H1 (cell line): ENCODE measurements around the gene ATMIN. TPM values are rescaled to one million over a fixed set of nuclear protein-coding genes. Genes with fewer than 3 reads are reported as not detected.

Source experiments
- ASH2L ChIP-seq: fragments of 200-600, 300-600 bp; sonication (generic); IDR thresholded peaks from one replicate; pipeline ENCODE4 v1.7.1; 2017; ENCODE audit warnings: low read length
- CBX8 ChIP-seq: fragments of 300-800, 300-1000 bp; sonication (generic); IDR thresholded peaks from 2 replicates; pipeline ENCODE4 v1.7.1; 2016; ENCODE audit warnings: low read depth, low read length, borderline replicate concordance
- FOSL1 ChIP-seq: IDR thresholded peaks from 2 replicates; pipeline ENCODE4 v1.6.1; 2011; ENCODE audit warnings: mild to moderate bottlenecking, low read depth, low read length, moderate library complexity; ENCODE audit not compliant: insufficient read depth
- NANOG ChIP-seq: IDR thresholded peaks from 2 replicates; pipeline ENCODE4 v1.6.1; 2011; ENCODE audit warnings: low read length, low read depth, mild to moderate bottlenecking, inconsistent platforms; ENCODE audit not compliant: insufficient read depth, poor library complexity, severe bottlenecking
- PHF8 ChIP-seq: fragments of 200-600 bp; sonication (generic); conservative IDR thresholded peaks from 2 replicates; pipeline ENCODE4 v1.7.1; 2012; ENCODE audit warnings: low read depth, mild to moderate bottlenecking, inconsistent platforms, low read length, moderate library complexity
- POLR2A ChIP-seq, 2 experiments: IDR thresholded peaks; 1 replicate in 1 of 2; 2 replicates in 1 of 2; pipeline ENCODE4 v1.6.1; 2011; ENCODE audit warnings: low read depth in 2 of 2, low read length in 2 of 2, mild to moderate bottlenecking in 2 of 2; ENCODE audit errors: control extremely low read depth in 1 of 2
- RBBP5 ChIP-seq: IDR thresholded peaks from 2 replicates; pipeline ENCODE4 v1.7.1; 2012; ENCODE audit warnings: low read depth, mild to moderate bottlenecking, inconsistent platforms, low read length, moderate library complexity, borderline replicate concordance
- SAP30 ChIP-seq: fragments of 300-600 bp; sonication (generic); IDR thresholded peaks from 2 replicates; pipeline ENCODE4 v1.7.1; 2012; ENCODE audit warnings: low read length, moderate library complexity, mild to moderate bottlenecking, inconsistent platforms; ENCODE audit not compliant: insufficient read depth, insufficient replicate concordance
- SIN3A ChIP-seq, 2 experiments: IDR thresholded peaks in 1 of 2; conservative IDR thresholded peaks in 1 of 2; 2 replicates each; pipeline ENCODE4 v1.6.1; 2011 to 2012; ENCODE audit warnings: low read length in 2 of 2, improper control_type of control experiment in 1 of 2, low read depth in 1 of 2, mild to moderate bottlenecking in 1 of 2
- SP1 ChIP-seq: IDR thresholded peaks from 2 replicates; pipeline ENCODE4 v1.6.1; 2011; ENCODE audit warnings: low read depth, low read length
- YY1 ChIP-seq: IDR thresholded peaks from 2 replicates; pipeline ENCODE4 v1.6.1; 2011; ENCODE audit warnings: low read depth, mild to moderate bottlenecking, low read length
- polyA plus RNA-seq, 7 experiments: library from polyadenylated mRNA; depleted of rRNA in 3 of 7; stranded (reverse) in 5 of 7; unstranded in 2 of 7; fragments of >200 nt in 5 of 7; fragments of 200-250 nt in 2 of 7; gene quantifications; 1 replicate in 5 of 7; 2 replicates in 1 of 7; 4 replicates in 1 of 7; pipeline versions ENCODE4 v1.2.1 to v1.2.3, GENCODE V29; 2011 to 2013; ENCODE audit warnings: missing spikeins in 2 of 7, mixed read lengths in 2 of 7
- total RNA-seq: library from RNA; stranded (reverse); fragmentation: NEBNext Ultra II Directional; extraction: Animal tissue kit (Norgen Biotek cat#: 25700); gene quantifications from 2 replicates; pipeline ENCODE4 v1.2.1, GENCODE V29; 2021
- TF ChIP-seq, protein P1 (sequence below), 3 experiments: IDR thresholded peaks; 1 replicate in 2 of 3; 2 replicates in 1 of 3; pipeline versions ENCODE4 v1.5.1 to v1.6.1; 2011; ENCODE audit warnings: low read length in 3 of 3, mild to moderate bottlenecking in 3 of 3, inconsistent platforms in 2 of 3, low read depth in 1 of 3, moderate library complexity in 1 of 3; ENCODE audit not compliant: insufficient read depth in 1 of 3; ENCODE audit errors: control extremely low read depth in 1 of 3
- TF ChIP-seq, protein P2 (sequence below): IDR thresholded peaks from 2 replicates; pipeline ENCODE4 v1.6.1; 2012; ENCODE audit warnings: inconsistent platforms

Gene ATMIN
- total and polyA plus RNA-seq, 2 of the 8 experiments (the other 6 are each of a cell fraction or from before 2014, with no cell fraction given): 34.8 to 59.8 TPM

DNA sequence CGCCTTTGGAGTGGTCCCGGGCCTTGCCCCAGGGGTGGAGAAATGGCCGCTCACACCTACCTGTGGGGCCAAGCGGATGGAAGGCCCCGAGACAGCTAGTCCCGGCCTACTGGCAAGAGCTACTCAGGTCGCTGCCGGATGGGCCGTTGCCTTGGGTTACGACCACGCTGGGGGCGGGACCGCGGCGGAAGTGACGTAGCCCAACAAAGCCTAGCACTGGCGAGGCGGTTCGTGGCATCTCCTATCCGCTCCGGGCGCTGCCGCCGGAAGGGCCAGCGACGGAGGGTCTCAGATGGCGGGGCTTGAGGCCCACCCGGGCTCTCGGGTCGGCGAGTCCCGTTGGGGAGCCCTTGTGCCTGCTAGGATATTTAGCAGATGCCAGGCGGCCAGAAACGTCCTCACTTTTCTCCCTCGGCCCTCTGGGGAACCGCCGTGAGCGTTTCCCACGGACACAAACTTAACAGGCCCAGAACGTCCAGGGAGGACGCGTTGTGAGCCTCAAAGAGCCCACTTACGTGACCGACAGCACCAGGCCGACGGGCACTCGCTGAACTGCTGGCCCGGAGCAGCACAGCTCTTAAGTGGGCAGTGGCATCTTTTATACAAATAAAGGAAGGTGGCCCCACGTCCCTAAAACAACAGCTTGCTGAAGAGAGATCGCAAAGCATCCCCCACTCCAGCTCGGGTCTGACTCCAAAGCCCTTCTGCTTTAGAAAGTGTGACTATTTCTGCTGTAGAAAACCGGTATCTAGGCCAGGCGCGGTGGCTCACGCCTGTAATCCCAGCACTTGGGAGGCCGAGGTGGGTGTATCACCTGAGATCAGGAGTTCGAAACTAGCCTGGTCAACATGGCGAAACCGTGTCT, 41.7 kb downstream of the ATMIN start, which contains the start of gene C16orf46 (continued):
- TF ChIP-seq, protein P1, sequence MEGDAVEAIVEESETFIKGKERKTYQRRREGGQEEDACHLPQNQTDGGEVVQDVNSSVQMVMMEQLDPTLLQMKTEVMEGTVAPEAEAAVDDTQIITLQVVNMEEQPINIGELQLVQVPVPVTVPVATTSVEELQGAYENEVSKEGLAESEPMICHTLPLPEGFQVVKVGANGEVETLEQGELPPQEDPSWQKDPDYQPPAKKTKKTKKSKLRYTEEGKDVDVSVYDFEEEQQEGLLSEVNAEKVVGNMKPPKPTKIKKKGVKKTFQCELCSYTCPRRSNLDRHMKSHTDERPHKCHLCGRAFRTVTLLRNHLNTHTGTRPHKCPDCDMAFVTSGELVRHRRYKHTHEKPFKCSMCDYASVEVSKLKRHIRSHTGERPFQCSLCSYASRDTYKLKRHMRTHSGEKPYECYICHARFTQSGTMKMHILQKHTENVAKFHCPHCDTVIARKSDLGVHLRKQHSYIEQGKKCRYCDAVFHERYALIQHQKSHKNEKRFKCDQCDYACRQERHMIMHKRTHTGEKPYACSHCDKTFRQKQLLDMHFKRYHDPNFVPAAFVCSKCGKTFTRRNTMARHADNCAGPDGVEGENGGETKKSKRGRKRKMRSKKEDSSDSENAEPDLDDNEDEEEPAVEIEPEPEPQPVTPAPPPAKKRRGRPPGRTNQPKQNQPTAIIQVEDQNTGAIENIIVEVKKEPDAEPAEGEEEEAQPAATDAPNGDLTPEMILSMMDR (IDR thresholded peaks at IDR 0.05; ENCODE audit: control extremely low read depth in 1 of 3, insufficient read depth in 1 of 3, low read depth in 1 of 3, low read length in 3 of 3): no peak
- peak; percentile 93 for TF ChIP-seq ASH2L
- peak; percentile 5 for TF ChIP-seq NANOG
- no peak for TF ChIP-seq CBX8
- TF ChIP-seq YY1: peak; percentile 64
- TF ChIP-seq SP1: peak; percentile 68; the same call in 1 of the 2 replicates
- peak in 1 of 2 experiments; percentile 97; a peak in 2 of 4 replicates for TF ChIP-seq SIN3A (conservative IDR thresholded peaks at IDR 0.05 in 1 of 2, IDR thresholded peaks at IDR 0.05 in 1 of 2; ENCODE audit: low read depth in 1 of 2, low read length in 2 of 2)
- TF ChIP-seq POLR2A (IDR thresholded peaks at IDR 0.05; ENCODE audit: control extremely low read depth in 1 of 2, low read depth in 2 of 2, low read length in 2 of 2): peak; percentile 93 to 94
- TF ChIP-seq, protein P2, sequence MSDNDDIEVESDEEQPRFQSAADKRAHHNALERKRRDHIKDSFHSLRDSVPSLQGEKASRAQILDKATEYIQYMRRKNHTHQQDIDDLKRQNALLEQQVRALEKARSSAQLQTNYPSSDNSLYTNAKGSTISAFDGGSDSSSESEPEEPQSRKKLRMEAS: peak; percentile 48
- TF ChIP-seq RBBP5: peak; percentile 70; the same call in 1 of the 2 replicates
- TF ChIP-seq SAP30: peak; percentile 90
- TF ChIP-seq PHF8: peak; percentile 93
- no peak for TF ChIP-seq FOSL1
